Transverse colon (tissue), 4 donors: ENCODE results near the gene RER1. TPM values are rescaled to one million over a fixed set of nuclear protein-coding genes. Genes with fewer than 3 reads are reported as not detected.

ENCODE experiments used
- DNase-seq: peaks from one replicate; pipeline ENCODE4 v3.0.0-alpha.2; 2019
- H3K27ac ChIP-seq, 4 donors: fragments of 200-600 bp; sonication (generic); 2 replicates each; pipeline ENCODE4 v1.5.1; 2016 to 2018; ENCODE audit warnings: inconsistent platforms in 4 of 4
- H3K27me3 ChIP-seq: fragments of 200-600 bp; sonication (generic); 2 replicates; pipeline ENCODE4 v1.5.1; 2017; ENCODE audit warnings: inconsistent platforms
- H3K36me3 ChIP-seq, 4 donors: fragments of 200-600 bp; sonication (generic); 2 replicates each; pipeline ENCODE4 v1.5.1; 2017 to 2019; ENCODE audit warnings: inconsistent platforms in 4 of 4
- H3K4me1 ChIP-seq, 4 donors: fragments of 200-600 bp; sonication (generic); 2 replicates each; pipeline ENCODE4 v1.5.1; 2017 to 2020; ENCODE audit warnings: inconsistent platforms in 4 of 4
- H3K4me3 ChIP-seq, 4 donors: fragments of 200-600 bp; sonication (generic); 1 replicate in 1 of 4; 2 replicates in 3 of 4; pipeline versions ENCODE4 v1.5.1 to v1.6.1; 2017 to 2019; ENCODE audit warnings: inconsistent platforms in 4 of 4
- H3K9me3 ChIP-seq, 2 donors: fragments of 200-600 bp; sonication (generic); 2 replicates each; pipeline ENCODE4 v1.5.1; 2017 to 2019; ENCODE audit warnings: inconsistent platforms in 2 of 2
- EP300 ChIP-seq: sonication (generic); formaldehyde crosslinking; IDR thresholded peaks from one replicate; pipeline ENCODE4 v1.6.1; 2017; ENCODE audit warnings: antibody characterized with exemption, low read depth
- POLR2A ChIP-seq: fragments of 450-650 bp; IDR thresholded peaks from one replicate; pipeline ENCODE4 v1.6.1; 2016; ENCODE audit warnings: antibody characterized with exemption, mild to moderate bottlenecking, moderate library complexity
- POLR2AphosphoS5 ChIP-seq, 3 donors: sonication (generic); formaldehyde crosslinking; IDR thresholded peaks; one replicate each; pipeline ENCODE4 v1.6.1; 2016; ENCODE audit warnings: antibody characterized with exemption in 3 of 3
- WGBS, 2 donors: methylation state at CpG; one replicate each; pipeline ENCODE4 v1.1.5; 2018; ENCODE audit warnings: low coverage in 1 of 2; 5-methylcytosine and 5-hydroxymethylcytosine counted together
- in situ Hi-C, 4 donors: fragments of 200-750 bp; cut with MboI; loops; one replicate each; pipeline versions ENCODE4 v1.15.0 to v1.15.1; 2017; ENCODE audit warnings: low sequenced_read_pairs in 3 of 4, low pct_ligation_motif_present in 1 of 4, low pct_unique_long_range_greater_than_20kb in 1 of 4
- intact Hi-C: fragments of 100-400 bp; cut with DNase I; formaldehyde crosslinking; loops from one replicate; pipeline ENCODE4 v1.15.1; 2023; ENCODE audit warnings: low total_unique reads
- total RNA-seq, 4 donors: library from RNA; depleted of rRNA; stranded (reverse); fragments of >200 nt; gene quantifications; one replicate each; pipeline ENCODE4 v1.1.0, GENCODE V29; 2016
- TF ChIP-seq, protein P1 (sequence below), 5 experiments: fragments of 200-600 bp in 3 of 5; fragments of 450-650 bp in 2 of 5; sonication (generic) in 3 of 5; IDR thresholded peaks; 1 replicate in 2 of 5; 2 replicates in 3 of 5; pipeline ENCODE4 v1.5.1; 2016 to 2017; ENCODE audit warnings: antibody characterized with exemption in 5 of 5, inconsistent platforms in 3 of 5, mild to moderate bottlenecking in 2 of 5, moderate library complexity in 1 of 5

RER1 gene
- total RNA-seq, 4 donors from 2014 or later: 36.2 to 129 (median 111) TPM

DNA sequence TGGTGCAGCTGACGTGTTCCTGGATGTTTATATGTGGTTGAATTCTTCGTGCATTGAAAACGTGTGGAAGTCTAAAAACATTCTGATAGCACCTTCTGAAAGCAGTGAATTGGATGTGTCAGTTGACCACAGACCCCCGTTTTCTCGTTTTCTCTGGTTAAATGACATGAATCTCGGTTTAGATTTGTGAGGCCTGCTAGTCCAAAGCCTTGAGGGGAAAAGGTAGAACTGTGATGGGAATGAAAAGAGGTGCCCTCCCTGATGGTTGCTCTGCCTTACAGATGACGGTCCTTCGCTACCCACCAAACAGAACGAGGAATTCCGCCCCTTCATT is 8.9 kb downstream of the RER1 start:
- TF ChIP-seq POLR2AphosphoS5 (IDR thresholded peaks at IDR 0.05) (no peak), EP300 (no peak), POLR2A (no peak)
- TF ChIP-seq, protein P1, sequence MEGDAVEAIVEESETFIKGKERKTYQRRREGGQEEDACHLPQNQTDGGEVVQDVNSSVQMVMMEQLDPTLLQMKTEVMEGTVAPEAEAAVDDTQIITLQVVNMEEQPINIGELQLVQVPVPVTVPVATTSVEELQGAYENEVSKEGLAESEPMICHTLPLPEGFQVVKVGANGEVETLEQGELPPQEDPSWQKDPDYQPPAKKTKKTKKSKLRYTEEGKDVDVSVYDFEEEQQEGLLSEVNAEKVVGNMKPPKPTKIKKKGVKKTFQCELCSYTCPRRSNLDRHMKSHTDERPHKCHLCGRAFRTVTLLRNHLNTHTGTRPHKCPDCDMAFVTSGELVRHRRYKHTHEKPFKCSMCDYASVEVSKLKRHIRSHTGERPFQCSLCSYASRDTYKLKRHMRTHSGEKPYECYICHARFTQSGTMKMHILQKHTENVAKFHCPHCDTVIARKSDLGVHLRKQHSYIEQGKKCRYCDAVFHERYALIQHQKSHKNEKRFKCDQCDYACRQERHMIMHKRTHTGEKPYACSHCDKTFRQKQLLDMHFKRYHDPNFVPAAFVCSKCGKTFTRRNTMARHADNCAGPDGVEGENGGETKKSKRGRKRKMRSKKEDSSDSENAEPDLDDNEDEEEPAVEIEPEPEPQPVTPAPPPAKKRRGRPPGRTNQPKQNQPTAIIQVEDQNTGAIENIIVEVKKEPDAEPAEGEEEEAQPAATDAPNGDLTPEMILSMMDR (IDR thresholded peaks at IDR 0.05): no peak

DNA sequence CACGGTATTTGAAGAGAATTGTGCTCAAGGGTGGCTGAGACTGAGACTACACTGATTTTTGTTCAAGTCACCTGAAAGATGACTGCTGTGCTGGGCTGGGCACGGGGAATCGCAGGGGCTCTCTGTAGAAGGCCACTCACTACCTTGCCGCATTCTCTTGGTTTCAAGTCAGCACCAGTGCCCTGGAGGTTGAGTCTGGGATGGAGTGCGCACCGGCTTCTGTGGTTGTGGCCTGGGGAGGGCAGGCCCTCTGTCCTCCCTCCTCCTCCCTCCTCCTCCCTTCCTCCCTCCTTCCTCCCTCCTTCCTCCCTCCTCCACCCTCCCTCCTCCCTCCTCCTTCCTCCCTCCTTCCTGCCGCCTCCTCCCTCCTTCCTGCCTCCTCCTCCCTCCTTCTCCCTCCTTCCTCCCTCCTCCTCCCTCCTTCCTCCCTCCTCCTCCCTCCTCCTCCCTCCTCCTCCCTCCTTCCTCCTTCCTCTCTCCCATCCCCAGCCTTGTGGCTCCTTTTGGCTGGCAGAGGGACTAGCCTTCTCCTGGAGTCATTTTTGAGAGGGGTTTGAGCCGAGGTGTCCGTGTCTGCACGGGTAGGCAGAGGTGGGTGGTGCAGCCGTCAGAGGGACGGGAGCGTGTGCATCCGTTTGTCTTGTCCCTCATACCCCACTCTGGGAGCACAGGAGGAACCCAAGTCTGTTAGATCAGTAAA is 9.5 kb downstream of the RER1 start:
- H3K27me3 ChIP-seq: no peaks in the 10 kb centered on the region
- H3K9me3 ChIP-seq: no peaks in the 10 kb centered on the region
- H3K4me1 ChIP-seq: no peaks in the 10 kb centered on the region
- in situ Hi-C loops: loop anchor here in 2 of 4 donors (25.0 kb wide), 2 partner anchors 161 to 236 kb away; partner anchors contain the start of genes MMEL1 (in 1 of the 2) and TNFRSF14 (in 1 of the 2)
- peaks cover 0 to 63% (median 21%) of the 10 kb centered on the region in 4 donors for H3K36me3 ChIP-seq
- intact Hi-C loops: no loop called here
- 87 to 100% methylated on average over 1 to 14 of the region's 14 CpGs for WGBS, 2 donors
- no peak for DNase-seq
- H3K4me3 ChIP-seq: no peak overlapping the region
- TF ChIP-seq POLR2A (no peak), EP300 (no peak), POLR2AphosphoS5 (IDR thresholded peaks at IDR 0.05) (no peak)
- TF ChIP-seq, protein P1 (IDR thresholded peaks at IDR 0.05): no peak
- no peak overlapping the region for H3K27ac ChIP-seq

More for the DNA sequence above, 8.9 kb downstream of the RER1 start:
- no peak for DNase-seq
- in situ Hi-C loops (loop anchor here in 2 of 4 donors (25.0 kb wide), 2 partner anchors 162 to 237 kb away; partner anchors contain the start of genes MMEL1 (in 1 of the 2) and TNFRSF14 (in 1 of the 2)), intact Hi-C loops (no loop called here)
- WGBS, 2 donors: 67 to 89% methylated on average over 3 to 10 of the region's 10 CpGs
- Histone ChIP-seq H3K4me1 (no peaks in the 10 kb centered on the region), H3K27ac (no peak overlapping the region), H3K4me3 (no peak overlapping the region), H3K27me3 (no peaks in the 10 kb centered on the region), H3K9me3 (no peaks in the 10 kb centered on the region), H3K36me3 (peaks cover 0 to 64% (median 21%) of the 10 kb centered on the region in 4 donors)

- peaks cover 0 to 54% (median 17%) of the 10 kb centered on the region in 4 donors for H3K36me3 ChIP-seq
- in situ Hi-C loops (loop anchor here in 2 of 4 donors (25.0 kb wide), 2 partner anchors 160 to 235 kb away; partner anchors contain the start of genes MMEL1 (in 1 of the 2) and TNFRSF14 (in 1 of the 2)), intact Hi-C loops (no loop called here)
- H3K9me3 ChIP-seq: no peaks in the 10 kb centered on the region
- DNase-seq: no peak
- H3K27me3 ChIP-seq: no peaks in the 10 kb centered on the region
- TF ChIP-seq POLR2A (no peak), EP300 (no peak), POLR2AphosphoS5 (IDR thresholded peaks at IDR 0.05) (no peak)
- TF ChIP-seq, protein P1 (IDR thresholded peaks at IDR 0.05): no peak
- H3K27ac ChIP-seq: no peak overlapping the region
- H3K4me3 ChIP-seq: no peak overlapping the region
- WGBS, 2 donors: 91% methylated on average over 23 of the region's 23 CpGs; no CpG with 5 or more reads in 1 of the 2 donors
- H3K4me1 ChIP-seq: no peaks in the 10 kb centered on the region
These were observed 10.8 kb downstream of the RER1 start for GRCh38 chr1:2402420-2402819.

GRCh38 chr1:2403273-2403672 is 11.6 kb downstream of the RER1 start:
- Histone ChIP-seq H3K27ac (no peak overlapping the region), H3K4me3 (no peak overlapping the region), H3K9me3 (no peaks in the 10 kb centered on the region), H3K36me3 (peaks cover 0 to 49% (median 13%) of the 10 kb centered on the region in 4 donors), H3K27me3 (no peaks in the 10 kb centered on the region), H3K4me1 (no peaks in the 10 kb centered on the region)
- WGBS, 2 donors: 85% methylated on average over 19 of the region's 19 CpGs; no CpG with 5 or more reads in 1 of the 2 donors
- no peak for DNase-seq
- no peak for TF ChIP-seq POLR2A
- no peak for TF ChIP-seq EP300
- TF ChIP-seq POLR2AphosphoS5 (IDR thresholded peaks at IDR 0.05): no peak
- TF ChIP-seq, protein P1 (IDR thresholded peaks at IDR 0.05): no peak
- intact Hi-C loops (no loop called here), in situ Hi-C loops (loop anchor here in 2 of 4 donors (25.0 kb wide), 2 partner anchors 159 to 234 kb away; partner anchors contain the start of genes MMEL1 (in 1 of the 2) and TNFRSF14 (in 1 of the 2))
